ENCODE results near the gene SOX9.
A peak's percentile ranks its signal among the peaks of the same experiment; 100 is the strongest.

The SOX9 gene

GRCh38 chr17:72121164-72122009, 567 bp downstream of the SOX9 start:
- H3K36me3 ChIP-seq (ENCODE audit: insufficient read depth, low read length) = no peaks in the 10 kb centered on the region; the same call in 1 of the 2 replicates

GRCh38 chr17:72122010-72122764, 1.4 kb downstream of the SOX9 start:
- TF ChIP-seq EZH2 (IDR thresholded peaks at IDR 0.05) = no peak
- TF ChIP-seq FOXP2 (optimal IDR thresholded peaks at IDR 0.05; ENCODE audit: control extremely low read depth, extremely low read length, insufficient read depth) = no peak
- no peak for TF ChIP-seq POLR2AphosphoS5 (IDR thresholded peaks at IDR 0.05; ENCODE audit: borderline replicate concordance, low read depth, low read length)
- Histone ChIP-seq H3K36me3 (ENCODE audit: insufficient read depth, low read length) (no peaks in the 10 kb centered on the region; the same call in 1 of the 2 replicates), H3K9me3 (ENCODE audit: low read depth, low read length) (no peaks in the 10 kb centered on the region), H3K4me3 (peak overlapping the region; percentile 76), H3K27ac (no peak overlapping the region), H3K9ac (ENCODE audit: insufficient read length) (no peak overlapping the region)
- no peak for DNase-seq (ENCODE audit: low read depth, low spot score)

More at GRCh38 chr17:72121164-72122009, 567 bp downstream of the SOX9 start:
- TF ChIP-seq POLR2AphosphoS5 (IDR thresholded peaks at IDR 0.05; ENCODE audit: borderline replicate concordance, low read depth, low read length) = no peak
- peak; percentile 78 for TF ChIP-seq EZH2 (IDR thresholded peaks at IDR 0.05)
- no peak for TF ChIP-seq FOXP2 (optimal IDR thresholded peaks at IDR 0.05; ENCODE audit: control extremely low read depth, extremely low read length, insufficient read depth)
- H3K9me3 ChIP-seq (ENCODE audit: low read depth, low read length) = no peaks in the 10 kb centered on the region
- no peak overlapping the region for H3K27ac ChIP-seq
- no peak overlapping the region for H3K9ac ChIP-seq (ENCODE audit: insufficient read length)
- DNase-seq (ENCODE audit: low read depth, low spot score) = no peak
- peak overlapping the region; percentile 76 for H3K4me3 ChIP-seq

DNA sequence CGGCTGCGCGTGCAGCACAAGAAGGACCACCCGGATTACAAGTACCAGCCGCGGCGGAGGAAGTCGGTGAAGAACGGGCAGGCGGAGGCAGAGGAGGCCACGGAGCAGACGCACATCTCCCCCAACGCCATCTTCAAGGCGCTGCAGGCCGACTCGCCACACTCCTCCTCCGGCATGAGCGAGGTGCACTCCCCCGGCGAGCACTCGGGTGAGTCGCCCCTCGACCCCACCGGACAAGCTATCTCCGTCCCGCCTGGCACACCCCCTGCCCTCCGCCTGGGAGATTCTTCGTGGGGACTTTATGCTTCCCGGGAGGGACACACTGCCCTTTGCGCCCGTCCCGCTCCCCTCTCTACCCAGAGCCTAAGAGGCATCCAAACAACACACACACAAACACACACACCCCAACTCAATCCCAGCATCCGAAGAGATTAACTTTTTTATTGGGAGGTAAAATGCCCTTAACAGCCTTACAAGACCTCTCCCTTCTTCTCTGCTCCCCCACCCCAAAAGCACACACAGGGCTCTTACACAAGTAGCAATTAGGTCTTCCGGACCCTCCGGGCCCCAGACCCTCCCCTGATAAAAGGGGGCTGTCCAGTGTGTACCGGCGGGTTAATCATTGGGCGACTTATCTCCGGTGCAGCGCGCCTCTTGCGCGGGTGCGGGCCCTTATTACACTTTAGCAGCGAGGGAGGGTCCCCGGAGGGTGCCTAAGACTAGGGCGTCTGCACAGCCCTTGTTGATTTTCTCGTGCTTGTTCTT, 2.1 kb downstream of the SOX9 start:
- Histone ChIP-seq H3K36me3 (ENCODE audit: insufficient read depth, low read length) (no peaks in the 10 kb centered on the region; the same call in 1 of the 2 replicates), H3K4me3 (no peak overlapping the region), H3K27ac (no peak overlapping the region), H3K9ac (ENCODE audit: insufficient read length) (no peak overlapping the region), H3K9me3 (ENCODE audit: low read depth, low read length) (no peaks in the 10 kb centered on the region)
- DNase-seq (ENCODE audit: low read depth, low spot score) = no peak
- TF ChIP-seq EZH2 (IDR thresholded peaks at IDR 0.05) (no peak), POLR2AphosphoS5 (IDR thresholded peaks at IDR 0.05; ENCODE audit: borderline replicate concordance, low read depth, low read length) (no peak), FOXP2 (optimal IDR thresholded peaks at IDR 0.05; ENCODE audit: control extremely low read depth, extremely low read length, insufficient read depth) (no peak)

DNA sequence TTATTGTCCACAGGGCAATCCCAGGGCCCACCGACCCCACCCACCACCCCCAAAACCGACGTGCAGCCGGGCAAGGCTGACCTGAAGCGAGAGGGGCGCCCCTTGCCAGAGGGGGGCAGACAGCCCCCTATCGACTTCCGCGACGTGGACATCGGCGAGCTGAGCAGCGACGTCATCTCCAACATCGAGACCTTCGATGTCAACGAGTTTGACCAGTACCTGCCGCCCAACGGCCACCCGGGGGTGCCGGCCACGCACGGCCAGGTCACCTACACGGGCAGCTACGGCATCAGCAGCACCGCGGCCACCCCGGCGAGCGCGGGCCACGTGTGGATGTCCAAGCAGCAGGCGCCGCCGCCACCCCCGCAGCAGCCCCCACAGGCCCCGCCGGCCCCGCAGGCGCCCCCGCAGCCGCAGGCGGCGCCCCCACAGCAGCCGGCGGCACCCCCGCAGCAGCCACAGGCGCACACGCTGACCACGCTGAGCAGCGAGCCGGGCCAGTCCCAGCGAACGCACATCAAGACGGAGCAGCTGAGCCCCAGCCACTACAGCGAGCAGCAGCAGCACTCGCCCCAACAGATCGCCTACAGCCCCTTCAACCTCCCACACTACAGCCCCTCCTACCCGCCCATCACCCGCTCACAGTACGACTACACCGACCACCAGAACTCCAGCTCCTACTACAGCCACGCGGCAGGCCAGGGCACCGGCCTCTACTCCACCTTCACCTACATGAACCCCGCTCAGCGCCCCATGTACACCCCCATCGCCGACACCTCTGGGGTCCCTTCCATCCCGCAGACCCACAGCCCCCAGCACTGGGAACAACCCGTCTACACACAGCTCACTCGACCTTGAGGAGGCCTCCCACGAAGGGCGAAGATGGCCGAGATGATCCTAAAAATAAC, 3.0 kb downstream of the SOX9 start:
- Histone ChIP-seq H3K27ac (no peak overlapping the region), H3K36me3 (ENCODE audit: insufficient read depth, low read length) (no peaks in the 10 kb centered on the region; the same call in 1 of the 2 replicates), H3K9me3 (ENCODE audit: low read depth, low read length) (no peaks in the 10 kb centered on the region), H3K4me3 (no peak overlapping the region), H3K9ac (ENCODE audit: insufficient read length) (no peak overlapping the region)
- TF ChIP-seq EZH2 (IDR thresholded peaks at IDR 0.05) = no peak
- no peak for TF ChIP-seq POLR2AphosphoS5 (IDR thresholded peaks at IDR 0.05; ENCODE audit: borderline replicate concordance, low read depth, low read length)
- no peak for TF ChIP-seq FOXP2 (optimal IDR thresholded peaks at IDR 0.05; ENCODE audit: control extremely low read depth, extremely low read length, insufficient read depth)
- DNase-seq (ENCODE audit: low read depth, low spot score) = no peak

DNA sequence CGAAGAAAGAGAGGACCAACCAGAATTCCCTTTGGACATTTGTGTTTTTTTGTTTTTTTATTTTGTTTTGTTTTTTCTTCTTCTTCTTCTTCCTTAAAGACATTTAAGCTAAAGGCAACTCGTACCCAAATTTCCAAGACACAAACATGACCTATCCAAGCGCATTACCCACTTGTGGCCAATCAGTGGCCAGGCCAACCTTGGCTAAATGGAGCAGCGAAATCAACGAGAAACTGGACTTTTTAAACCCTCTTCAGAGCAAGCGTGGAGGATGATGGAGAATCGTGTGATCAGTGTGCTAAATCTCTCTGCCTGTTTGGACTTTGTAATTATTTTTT, 3.6 kb downstream of the SOX9 start:
- no peak overlapping the region for H3K27ac ChIP-seq
- H3K4me3 ChIP-seq = no peak overlapping the region
- TF ChIP-seq EZH2 (IDR thresholded peaks at IDR 0.05) = no peak
- no peak for TF ChIP-seq POLR2AphosphoS5 (IDR thresholded peaks at IDR 0.05; ENCODE audit: borderline replicate concordance, low read depth, low read length)
- no peak for TF ChIP-seq FOXP2 (optimal IDR thresholded peaks at IDR 0.05; ENCODE audit: control extremely low read depth, extremely low read length, insufficient read depth)

DNA sequence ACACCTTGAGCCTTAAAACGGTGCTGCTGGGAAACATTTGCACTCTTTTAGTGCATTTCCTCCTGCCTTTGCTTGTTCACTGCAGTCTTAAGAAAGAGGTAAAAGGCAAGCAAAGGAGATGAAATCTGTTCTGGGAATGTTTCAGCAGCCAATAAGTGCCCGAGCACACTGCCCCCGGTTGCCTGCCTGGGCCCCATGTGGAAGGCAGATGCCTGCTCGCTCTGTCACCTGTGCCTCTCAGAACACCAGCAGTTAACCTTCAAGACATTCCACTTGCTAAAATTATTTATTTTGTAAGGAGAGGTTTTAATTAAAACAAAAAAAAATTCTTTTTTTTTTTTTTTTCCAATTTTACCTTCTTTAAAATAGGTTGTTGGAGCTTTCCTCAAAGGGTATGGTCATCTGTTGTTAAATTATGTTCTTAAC, 4.4 kb downstream of the SOX9 start:
- Histone ChIP-seq H3K36me3 (ENCODE audit: insufficient read depth, low read length) (no peaks in the 10 kb centered on the region; the same call in 1 of the 2 replicates), H3K9ac (ENCODE audit: insufficient read length) (no peak overlapping the region), H3K4me3 (no peak overlapping the region), H3K27ac (no peak overlapping the region), H3K9me3 (ENCODE audit: low read depth, low read length) (no peaks in the 10 kb centered on the region)
- TF ChIP-seq POLR2AphosphoS5 (IDR thresholded peaks at IDR 0.05; ENCODE audit: borderline replicate concordance, low read depth, low read length) = no peak
- DNase-seq (ENCODE audit: low read depth, low spot score) = no peak

More for the DNA sequence above, 3.6 kb downstream of the SOX9 start:
- Histone ChIP-seq H3K9me3 (ENCODE audit: low read depth, low read length) (no peaks in the 10 kb centered on the region), H3K36me3 (ENCODE audit: insufficient read depth, low read length) (no peaks in the 10 kb centered on the region; the same call in 1 of the 2 replicates), H3K9ac (ENCODE audit: insufficient read length) (no peak overlapping the region)
- DNase-seq (ENCODE audit: low read depth, low spot score) = no peak

GRCh38 chr17:72125742-72126141, 4.9 kb downstream of the SOX9 start:
- no peak for TF ChIP-seq FOXP2 (optimal IDR thresholded peaks at IDR 0.05; ENCODE audit: control extremely low read depth, extremely low read length, insufficient read depth)
- TF ChIP-seq POLR2AphosphoS5 (IDR thresholded peaks at IDR 0.05; ENCODE audit: borderline replicate concordance, low read depth, low read length) = no peak
- TF ChIP-seq EZH2 (IDR thresholded peaks at IDR 0.05) = no peak
- H3K9ac ChIP-seq (ENCODE audit: insufficient read length) = no peak overlapping the region
- no peak overlapping the region for H3K4me3 ChIP-seq
- no peaks in the 10 kb centered on the region; the same call in 1 of the 2 replicates for H3K36me3 ChIP-seq (ENCODE audit: insufficient read depth, low read length)
- H3K9me3 ChIP-seq (ENCODE audit: low read depth, low read length) = no peaks in the 10 kb centered on the region
- DNase-seq (ENCODE audit: low read depth, low spot score) = no peak
- no peak overlapping the region for H3K27ac ChIP-seq

All from SK-N-MC (cell line).